BE2C (cell line): ENCODE measurements around the gene PIGV.
"Not testable (repeated sequence)": the region's sequence is repeated elsewhere in the genome, so short reads cannot be mapped to it uniquely, and the experiment has no call there.

ENCODE experiments used
- DNase-seq: peaks from one replicate; pipeline ENCODE4 v3.0.0-alpha.2; 2020
- H3K27me3 ChIP-seq: fragments of 250-450 bp; sonication (Bioruptor Pico); 2 replicates; pipeline ENCODE4 v1.5.1; 2020; ENCODE audit warnings: mild to moderate bottlenecking
- H3K36me3 ChIP-seq: fragments of 250-450 bp; sonication (Bioruptor Pico); 2 replicates; pipeline ENCODE4 v1.5.1; 2020; ENCODE audit warnings: mild to moderate bottlenecking
- H3K4me1 ChIP-seq: fragments of 250-450 bp; sonication (Bioruptor Pico); 2 replicates; pipeline ENCODE4 v1.5.1; 2020
- H3K4me3 ChIP-seq: 2 replicates; pipeline ENCODE4 v1.5.1; 2011; ENCODE audit warnings: low read depth, low read length
- H3K9me3 ChIP-seq: fragments of 250-450 bp; sonication (Bioruptor Pico); 2 replicates; pipeline ENCODE4 v1.5.1; 2020
- CTCF ChIP-seq: IDR thresholded peaks from 2 replicates; pipeline ENCODE4 v1.5.1; 2012; ENCODE audit warnings: mild to moderate bottlenecking, low read depth, low read length

Gene PIGV

GRCh38 chr1:26829184-26829911 lies 41.6 kb downstream of the PIGV start:
- Histone ChIP-seq H3K4me3 (no peak overlapping the region), H3K36me3 (no peaks in the 10 kb centered on the region), H3K4me1 (no peaks in the 10 kb centered on the region), H3K9me3 (no peaks in the 10 kb centered on the region), H3K27me3 (no peaks in the 10 kb centered on the region)
- TF ChIP-seq CTCF, result no peak
- no peak for DNase-seq

GRCh38 chr1:26831059-26831458 lies 43.3 kb downstream of the PIGV start:
- Histone ChIP-seq H3K4me1 (no peaks in the 10 kb centered on the region), H3K27me3 (no peaks in the 10 kb centered on the region), H3K36me3 (no peaks in the 10 kb centered on the region), H3K4me3 (no peak overlapping the region), H3K9me3 (no peaks in the 10 kb centered on the region)
- TF ChIP-seq CTCF, result no peak
- no peak for DNase-seq

- H3K9me3 ChIP-seq, result no peaks in the 10 kb centered on the region
- no peaks in the 10 kb centered on the region for H3K36me3 ChIP-seq
- no peak overlapping the region for H3K4me3 ChIP-seq
- no peaks in the 10 kb centered on the region for H3K4me1 ChIP-seq
- no peak for TF ChIP-seq CTCF
- DNase-seq, result no peak
- no peaks in the 10 kb centered on the region for H3K27me3 ChIP-seq
Measured at GRCh38 chr1:26831546-26832248, 43.9 kb downstream of the PIGV start.

- DNase-seq, result no peak
- Histone ChIP-seq H3K27me3 (no peaks in the 10 kb centered on the region), H3K4me3 (no peak overlapping the region), H3K4me1 (no peaks in the 10 kb centered on the region), H3K9me3 (no peaks in the 10 kb centered on the region), H3K36me3 (no peaks in the 10 kb centered on the region)
- TF ChIP-seq CTCF, result no peak
Measured at GRCh38 chr1:26832249-26832960, 44.7 kb downstream of the PIGV start.

- no peaks in the 10 kb centered on the region for H3K4me1 ChIP-seq
- no peaks in the 10 kb centered on the region for H3K36me3 ChIP-seq
Measured at GRCh38 chr1:26833432-26834405, 46.0 kb downstream of the PIGV start.

GRCh38 chr1:26837665-26838064 lies 49.9 kb downstream of the PIGV start:
- not testable (repeated sequence) for DNase-seq, H3K27me3 ChIP-seq, H3K4me3 ChIP-seq, H3K36me3 ChIP-seq, H3K4me1 ChIP-seq, H3K9me3 ChIP-seq

More at GRCh38 chr1:26833432-26834405, 46.0 kb downstream of the PIGV start:
- Histone ChIP-seq H3K4me3 (no peak overlapping the region), H3K9me3 (no peaks in the 10 kb centered on the region), H3K27me3 (no peaks in the 10 kb centered on the region)
- DNase-seq, result no peak
- no peak for TF ChIP-seq CTCF
